ENCODE results near the gene MRPL19. TPM values are rescaled to one million over a fixed set of nuclear protein-coding genes. Genes with fewer than 3 reads are reported as not detected.

Gene MRPL19
- total RNA-seq, 1 experiment from 2014 or later: 75.4 TPM

DNA sequence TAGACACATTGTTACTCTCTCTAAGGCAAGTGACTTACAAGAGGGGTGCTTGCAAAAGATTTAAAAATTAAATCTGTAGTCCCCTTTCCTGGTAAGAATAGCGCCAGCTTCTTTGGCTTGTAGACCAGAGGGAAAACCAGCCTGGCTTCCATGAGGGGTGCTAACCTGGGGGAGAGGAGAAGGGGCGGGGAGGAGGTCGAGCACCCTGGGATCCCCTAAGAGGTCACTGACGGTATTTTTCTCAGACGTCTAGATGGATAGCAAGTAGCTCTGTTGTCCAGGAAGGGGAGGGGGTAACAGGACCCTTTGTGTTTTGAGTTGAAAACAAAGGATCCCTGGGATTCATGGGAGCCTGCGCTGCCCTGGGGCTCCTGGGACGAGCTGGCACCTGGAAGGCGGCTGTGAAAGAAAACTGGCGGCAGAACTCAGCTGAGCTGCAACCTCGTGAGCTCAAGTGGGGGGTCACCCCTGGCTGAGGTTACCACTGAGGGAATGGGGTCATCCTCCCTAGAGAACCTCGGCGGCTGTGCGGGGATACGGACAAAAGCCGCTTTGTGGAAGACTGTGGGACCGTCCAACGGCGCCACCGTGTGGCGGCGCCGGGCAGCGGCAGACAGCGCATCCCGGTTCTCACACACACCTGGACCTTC, 37.8 kb upstream of the MRPL19 start:
- peak; percentile 63 to 66 for DNase-seq (ENCODE audit: low read depth in 1 of 2, low spot score in 2 of 2)
- H3K4me3 ChIP-seq: no peak overlapping the region
- H3K4me1 ChIP-seq (replicated peaks): peaks cover 53% of the 10 kb centered on the region
- H3K27ac ChIP-seq: peak overlapping the region; percentile 93; the same call in 1 of the 2 replicates
- H3K9me3 ChIP-seq (replicated peaks): no peaks in the 10 kb centered on the region
- H3K27me3 ChIP-seq (replicated peaks): no peaks in the 10 kb centered on the region
- no peaks in the 10 kb centered on the region for H3K36me3 ChIP-seq

DNA sequence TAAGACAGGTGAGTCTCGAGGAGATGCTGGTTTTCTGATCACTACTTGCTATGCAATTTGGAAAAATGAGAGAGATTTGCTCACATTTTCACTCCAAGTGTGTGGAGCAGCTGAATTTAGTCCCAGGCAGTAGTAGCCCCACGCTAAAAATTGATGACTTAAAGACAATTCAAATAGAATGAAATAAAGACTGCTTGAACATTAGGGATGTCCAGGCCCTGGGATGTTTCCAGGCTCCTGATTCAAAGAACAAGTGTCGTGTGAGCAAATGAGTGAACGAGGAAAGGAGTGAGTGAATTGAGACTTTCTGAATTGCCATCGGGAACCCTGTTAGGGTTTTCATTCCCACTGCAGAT, 37.3 kb upstream of the MRPL19 start:
- DNase-seq (ENCODE audit: low read depth in 1 of 2, low spot score in 2 of 2): no peak
- no peaks in the 10 kb centered on the region for H3K9me3 ChIP-seq (replicated peaks)

DNA sequence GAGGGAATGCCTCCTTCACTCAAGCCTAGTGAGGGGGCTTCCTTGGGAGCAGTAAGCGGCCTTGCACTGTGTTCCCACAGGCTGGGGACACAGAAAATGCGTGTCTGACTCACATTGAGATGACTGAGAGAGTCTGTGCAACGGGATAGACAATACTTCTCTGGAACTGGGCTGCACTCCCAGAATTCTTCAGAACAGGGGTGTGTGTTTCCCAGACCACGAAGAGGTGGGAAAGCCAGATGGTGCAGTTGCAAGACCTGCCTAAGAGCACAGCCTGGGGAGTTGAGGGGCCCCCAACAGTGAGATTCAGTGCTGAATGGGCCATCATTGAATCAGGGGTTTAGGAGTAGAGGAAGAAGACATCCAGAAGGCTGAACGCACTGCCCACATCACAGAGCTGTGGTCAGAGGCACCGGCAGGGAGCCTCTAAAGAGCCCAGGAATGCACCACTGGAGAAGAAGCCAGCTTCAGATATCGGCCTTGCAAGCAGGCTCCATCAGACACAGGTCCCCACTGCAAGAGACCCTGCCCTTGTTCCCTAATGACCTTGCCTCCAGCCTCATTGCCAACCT, 36.6 kb upstream of the MRPL19 start:
- Histone ChIP-seq H3K36me3 (no peaks in the 10 kb centered on the region), H3K4me3 (no peak overlapping the region), H3K9me3 (replicated peaks) (no peaks in the 10 kb centered on the region), H3K27me3 (replicated peaks) (no peaks in the 10 kb centered on the region), H3K4me1 (replicated peaks) (peaks cover 41% of the 10 kb centered on the region), H3K27ac (no peak overlapping the region)
- DNase-seq (ENCODE audit: low read depth in 1 of 2, low spot score in 2 of 2): no peak

More for the DNA sequence above, 37.3 kb upstream of the MRPL19 start:
- no peak overlapping the region for H3K4me3 ChIP-seq
- no peaks in the 10 kb centered on the region for H3K27me3 ChIP-seq (replicated peaks)
- H3K4me1 ChIP-seq (replicated peaks): peaks cover 48% of the 10 kb centered on the region
- H3K27ac ChIP-seq: no peak overlapping the region
- no peaks in the 10 kb centered on the region for H3K36me3 ChIP-seq

DNA sequence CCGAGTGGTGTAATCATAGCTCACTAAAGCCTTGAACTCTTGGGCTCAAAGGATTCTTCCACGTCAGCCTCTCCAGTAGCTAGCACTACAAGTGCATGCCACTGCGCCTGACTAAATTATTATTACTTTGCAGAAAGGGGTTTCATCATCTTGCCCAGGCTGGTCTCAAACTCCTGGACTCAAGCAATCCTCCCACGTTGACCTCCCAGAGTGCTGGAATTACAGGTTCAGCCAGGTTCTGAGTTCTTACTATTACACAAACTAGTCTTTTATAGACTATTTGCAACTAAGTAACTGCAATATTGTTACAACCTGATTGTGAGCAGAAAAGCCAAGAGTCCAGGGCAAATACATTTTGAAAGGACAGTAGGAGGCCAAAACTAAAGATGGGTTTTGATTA, 35.9 kb upstream of the MRPL19 start:
- Histone ChIP-seq H3K27ac (no peak overlapping the region), H3K27me3 (replicated peaks) (no peaks in the 10 kb centered on the region), H3K9me3 (replicated peaks) (no peaks in the 10 kb centered on the region), H3K36me3 (no peaks in the 10 kb centered on the region), H3K4me1 (replicated peaks) (peaks cover 34% of the 10 kb centered on the region), H3K4me3 (no peak overlapping the region)
- no peak for DNase-seq (ENCODE audit: low read depth in 1 of 2, low spot score in 2 of 2)

DNA sequence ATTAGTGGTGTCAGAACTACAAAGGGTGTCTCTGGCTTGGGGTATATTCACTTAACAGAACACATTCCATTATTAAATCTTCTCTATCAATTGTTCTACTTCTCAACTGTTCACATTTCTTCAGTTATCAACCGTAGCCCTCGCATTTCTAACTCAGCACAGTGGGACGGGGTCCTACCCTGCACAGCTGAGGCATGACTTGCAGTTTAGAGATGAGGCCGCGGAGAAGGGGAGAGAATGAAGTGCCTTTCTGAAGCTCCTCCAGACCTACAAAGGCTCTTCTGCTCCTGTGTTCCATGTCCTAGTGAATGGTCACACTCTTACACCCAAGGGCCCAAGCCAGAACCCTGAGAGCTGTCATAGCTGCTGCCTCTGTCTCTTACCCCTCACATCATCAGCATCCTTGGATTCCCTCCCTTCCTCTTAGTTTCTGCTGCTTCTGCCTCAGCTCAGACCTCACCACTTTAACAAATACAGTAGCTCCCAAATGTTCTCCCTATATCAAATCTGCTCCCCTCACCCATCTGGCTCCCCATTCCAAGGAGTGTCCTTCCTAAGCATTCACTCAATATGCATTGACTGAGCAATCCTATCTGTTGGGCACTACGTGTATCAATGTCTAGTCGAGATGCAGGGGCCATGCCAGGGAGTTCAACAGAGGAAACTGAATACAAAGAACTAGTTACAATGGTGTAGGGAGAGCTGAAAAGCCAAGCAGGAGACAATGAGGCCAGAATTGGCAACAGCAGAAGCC, 34.3 kb upstream of the MRPL19 start:
- Histone ChIP-seq H3K9me3 (replicated peaks) (no peaks in the 10 kb centered on the region), H3K27ac (no peak overlapping the region), H3K4me3 (no peak overlapping the region), H3K36me3 (no peaks in the 10 kb centered on the region), H3K27me3 (replicated peaks) (no peaks in the 10 kb centered on the region), H3K4me1 (replicated peaks) (peaks cover 18% of the 10 kb centered on the region)
- DNase-seq (ENCODE audit: low read depth in 1 of 2, low spot score in 2 of 2): no peak

DNA sequence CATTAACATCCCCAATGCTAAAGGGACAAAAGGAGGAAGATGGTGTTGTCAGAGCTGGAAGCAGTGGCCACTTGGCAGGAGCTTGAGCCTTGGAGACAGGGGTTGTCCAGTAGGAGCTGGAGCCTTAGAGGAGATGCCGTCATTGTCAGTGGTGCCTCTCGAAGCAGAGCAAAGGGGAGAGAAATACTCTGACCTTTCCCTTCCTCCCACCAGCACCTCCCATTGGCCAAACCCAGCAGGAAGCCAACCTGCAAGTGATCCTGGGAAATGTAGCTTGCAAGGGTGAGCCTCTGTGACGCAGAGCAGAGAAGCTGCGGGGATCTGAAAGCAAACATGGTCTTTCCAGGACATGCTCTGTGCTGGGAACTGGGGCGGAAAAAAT, 33.7 kb upstream of the MRPL19 start:
- Histone ChIP-seq H3K36me3 (no peaks in the 10 kb centered on the region), H3K9me3 (replicated peaks) (no peaks in the 10 kb centered on the region)
- no peak for DNase-seq (ENCODE audit: low read depth in 1 of 2, low spot score in 2 of 2)

DNA sequence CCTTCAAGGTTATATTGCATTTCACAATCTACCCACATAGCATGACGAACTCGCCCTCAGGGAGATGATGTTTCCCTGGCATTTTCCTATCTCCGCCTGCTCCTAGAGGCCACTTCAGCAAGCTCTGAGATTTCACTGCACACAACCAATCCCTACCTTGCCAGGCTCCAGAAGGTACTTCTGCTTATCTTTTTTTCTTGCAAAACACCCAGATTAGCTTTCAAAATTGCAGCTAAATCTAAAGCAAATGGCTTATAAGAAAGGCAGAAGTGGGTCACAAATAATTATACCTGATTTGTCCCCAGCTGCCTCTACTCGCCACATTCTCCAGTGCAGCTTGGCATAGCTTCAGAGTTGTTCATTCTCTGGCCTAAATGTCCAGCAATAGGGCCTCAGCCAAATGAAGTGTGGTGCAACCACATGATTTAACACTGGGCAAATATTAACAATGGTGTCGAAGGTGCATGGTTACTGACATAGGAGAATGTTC, 32.4 kb upstream of the MRPL19 start:
- Histone ChIP-seq H3K9me3 (replicated peaks) (no peaks in the 10 kb centered on the region), H3K4me3 (no peak overlapping the region), H3K36me3 (no peaks in the 10 kb centered on the region), H3K4me1 (replicated peaks) (no peaks in the 10 kb centered on the region), H3K27ac (no peak overlapping the region), H3K27me3 (replicated peaks) (no peaks in the 10 kb centered on the region)
- DNase-seq (ENCODE audit: low read depth in 1 of 2, low spot score in 2 of 2): no peak

More for the DNA sequence above, 33.7 kb upstream of the MRPL19 start:
- H3K4me1 ChIP-seq (replicated peaks): peaks cover 12% of the 10 kb centered on the region
- no peak overlapping the region for H3K27ac ChIP-seq
- H3K27me3 ChIP-seq (replicated peaks): no peaks in the 10 kb centered on the region
- H3K4me3 ChIP-seq: no peak overlapping the region

DNA sequence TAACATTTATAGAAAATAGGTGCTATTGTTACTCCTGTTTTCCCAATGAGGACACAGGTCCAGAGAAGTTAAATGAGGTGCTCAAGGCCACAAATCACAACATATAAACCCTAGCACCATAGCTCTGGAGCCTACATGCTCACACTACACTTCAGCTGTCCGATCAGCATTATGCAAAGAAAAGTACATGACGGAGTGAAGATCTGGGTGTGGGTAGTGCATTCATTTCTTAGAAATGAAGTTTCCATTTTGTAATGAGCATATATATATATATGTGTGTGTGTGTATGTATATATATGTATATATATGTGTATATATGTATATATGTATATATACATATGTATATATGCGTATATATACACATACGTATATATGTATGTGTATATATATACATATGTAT, 30.2 kb upstream of the MRPL19 start:
- no peak overlapping the region for H3K4me3 ChIP-seq
- H3K27me3 ChIP-seq (replicated peaks): no peaks in the 10 kb centered on the region
- H3K9me3 ChIP-seq (replicated peaks): no peaks in the 10 kb centered on the region
- no peak overlapping the region for H3K27ac ChIP-seq
- no peak for DNase-seq (ENCODE audit: low read depth in 1 of 2, low spot score in 2 of 2)
- H3K4me1 ChIP-seq (replicated peaks): peaks cover 14% of the 10 kb centered on the region
- H3K36me3 ChIP-seq: no peaks in the 10 kb centered on the region

DNA sequence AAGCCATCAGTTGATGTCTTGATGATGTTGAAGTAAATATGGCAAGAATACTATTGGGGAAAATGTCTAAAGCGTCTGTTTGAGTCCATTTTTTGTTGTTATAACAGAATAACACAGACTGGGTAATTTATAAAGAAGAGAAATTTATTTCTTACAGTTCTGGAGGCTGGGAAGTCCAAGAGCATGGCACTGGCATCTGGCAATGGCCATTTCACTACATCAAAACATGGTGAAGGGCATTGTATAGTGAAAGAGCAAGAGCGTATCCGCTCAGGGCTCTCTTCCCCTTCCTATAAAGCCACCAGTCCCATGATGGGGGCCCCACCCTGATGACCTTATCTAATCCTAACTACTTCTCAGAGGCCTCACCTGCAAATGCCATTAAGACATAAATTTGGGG, 29.6 kb upstream of the MRPL19 start:
- H3K4me1 ChIP-seq (replicated peaks): peaks cover 14% of the 10 kb centered on the region
- H3K27me3 ChIP-seq (replicated peaks): no peaks in the 10 kb centered on the region
- H3K4me3 ChIP-seq: no peak overlapping the region
- H3K36me3 ChIP-seq: no peaks in the 10 kb centered on the region
- DNase-seq (ENCODE audit: low read depth in 1 of 2, low spot score in 2 of 2): no peak
- H3K27ac ChIP-seq: no peak overlapping the region
- H3K9me3 ChIP-seq (replicated peaks): no peaks in the 10 kb centered on the region

DNA sequence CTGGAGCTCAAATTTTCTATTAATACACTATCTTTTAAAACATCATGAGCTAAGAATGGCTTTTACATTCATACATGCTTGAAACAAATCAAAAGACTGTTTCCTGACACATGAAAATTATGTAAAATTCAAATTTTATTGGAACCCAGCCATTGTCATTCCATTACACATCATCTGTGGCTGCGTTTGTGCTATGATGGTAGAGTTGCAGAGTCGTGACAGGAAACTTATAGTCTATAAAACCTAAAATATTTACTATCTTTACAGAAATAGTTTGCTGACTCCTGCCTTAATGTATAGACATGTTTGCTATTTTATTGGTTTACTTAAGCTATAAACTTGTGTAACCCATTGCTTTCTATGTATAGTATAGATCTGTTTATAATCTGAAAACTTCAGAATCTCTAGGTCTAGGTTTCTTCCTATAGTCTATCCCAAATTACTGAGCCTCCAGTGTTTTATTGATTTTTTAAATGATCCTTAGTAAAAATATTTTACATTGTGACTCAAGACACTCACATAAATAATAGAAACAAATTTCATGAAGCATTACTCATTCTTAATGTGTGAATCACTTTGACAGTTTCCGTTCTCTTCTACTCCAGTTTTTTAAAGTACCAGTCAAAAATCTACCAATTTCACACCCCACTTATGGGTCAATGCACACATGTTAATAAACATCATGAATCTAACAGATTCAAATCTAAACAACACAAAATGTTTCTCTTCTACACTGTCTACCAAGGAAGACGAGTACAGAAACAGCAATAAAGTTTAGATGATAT, 26.4 kb upstream of the MRPL19 start:
- Histone ChIP-seq H3K9me3 (replicated peaks) (no peaks in the 10 kb centered on the region), H3K36me3 (no peaks in the 10 kb centered on the region), H3K4me3 (no peak overlapping the region), H3K27ac (no peak overlapping the region), H3K4me1 (replicated peaks) (peaks cover 14% of the 10 kb centered on the region), H3K27me3 (replicated peaks) (no peaks in the 10 kb centered on the region)
- no peak for DNase-seq (ENCODE audit: low read depth in 1 of 2, low spot score in 2 of 2)

DNA sequence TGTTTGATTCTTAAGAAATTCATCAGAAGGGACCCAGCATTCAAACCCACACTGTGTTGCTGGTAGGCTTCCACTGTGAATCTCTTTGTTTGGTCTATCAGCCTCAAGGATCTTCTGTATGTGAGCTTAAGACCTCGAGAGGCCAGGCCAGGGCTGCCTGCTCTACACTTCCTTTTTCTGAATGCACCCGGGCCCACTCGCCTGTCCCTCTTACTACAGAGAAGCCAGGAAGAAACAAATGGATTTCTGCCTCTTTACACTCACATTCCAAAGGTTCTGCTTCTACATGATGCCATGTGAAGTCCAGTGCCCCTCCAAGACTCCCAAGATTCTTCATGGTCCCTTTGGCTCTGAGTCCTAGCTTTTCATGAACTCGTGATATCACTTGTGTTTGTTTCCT, 25.4 kb upstream of the MRPL19 start:
- no peak overlapping the region for H3K4me3 ChIP-seq
- no peaks in the 10 kb centered on the region for H3K36me3 ChIP-seq
- peaks cover 14% of the 10 kb centered on the region for H3K4me1 ChIP-seq (replicated peaks)
- no peak for DNase-seq (ENCODE audit: low read depth in 1 of 2, low spot score in 2 of 2)
- no peak overlapping the region for H3K27ac ChIP-seq
- H3K27me3 ChIP-seq (replicated peaks): no peaks in the 10 kb centered on the region
- no peaks in the 10 kb centered on the region for H3K9me3 ChIP-seq (replicated peaks)

DNA sequence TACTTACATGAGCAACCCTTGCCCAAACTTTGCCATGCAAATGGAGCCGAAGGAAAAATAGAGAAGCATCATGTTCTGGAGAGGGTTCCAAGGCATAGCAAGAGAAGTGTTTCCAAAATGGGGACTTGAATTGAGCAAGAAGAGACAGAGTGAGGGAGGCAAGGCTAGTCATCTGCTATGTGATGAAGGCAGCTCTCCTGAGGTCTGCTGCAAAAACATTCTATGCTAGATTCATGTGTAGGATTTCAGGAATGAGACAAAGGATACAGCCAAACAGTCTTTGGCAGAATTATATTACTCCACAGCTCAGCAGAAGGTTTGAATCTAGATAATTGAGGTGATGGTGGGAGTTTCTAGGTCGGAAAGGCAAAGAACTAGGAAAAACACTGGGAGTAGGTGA, 24.1 kb upstream of the MRPL19 start:
- H3K4me1 ChIP-seq (replicated peaks): peaks cover 14% of the 10 kb centered on the region
- no peak for DNase-seq (ENCODE audit: low read depth in 1 of 2, low spot score in 2 of 2)

DNA sequence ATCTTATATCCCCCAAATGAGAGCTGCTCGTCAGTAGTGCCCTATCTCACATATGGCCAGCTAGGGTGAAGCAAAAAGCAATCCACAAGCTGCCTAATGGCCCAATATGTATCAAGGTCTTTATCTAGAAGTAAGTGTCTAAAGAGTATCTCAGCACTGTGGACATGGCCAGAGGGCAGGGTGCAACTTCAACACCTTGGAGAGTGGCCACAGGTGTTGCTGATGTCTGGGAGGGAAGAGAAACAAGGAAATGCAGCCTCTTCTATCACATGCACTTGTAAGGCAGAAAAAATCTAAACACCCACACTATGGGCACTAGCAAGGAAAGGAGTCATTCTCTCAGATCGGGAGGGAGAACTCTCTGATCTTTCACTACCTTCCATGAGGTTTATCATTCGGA, 23.7 kb upstream of the MRPL19 start:
- Histone ChIP-seq H3K9me3 (replicated peaks) (no peaks in the 10 kb centered on the region), H3K4me3 (no peak overlapping the region), H3K36me3 (no peaks in the 10 kb centered on the region), H3K27me3 (replicated peaks) (no peaks in the 10 kb centered on the region), H3K27ac (no peak overlapping the region), H3K4me1 (replicated peaks) (peaks cover 14% of the 10 kb centered on the region)
- no peak for DNase-seq (ENCODE audit: low read depth in 1 of 2, low spot score in 2 of 2)

More for the DNA sequence above, 24.1 kb upstream of the MRPL19 start:
- H3K9me3 ChIP-seq (replicated peaks): no peaks in the 10 kb centered on the region
- H3K27me3 ChIP-seq (replicated peaks): no peaks in the 10 kb centered on the region
- no peak overlapping the region for H3K27ac ChIP-seq
- H3K4me3 ChIP-seq: no peak overlapping the region
- H3K36me3 ChIP-seq: no peaks in the 10 kb centered on the region

All from SJSA1 (cell line).